ENCODE results near the gene FSTL3.
"Not testable (repeated sequence)": the region's sequence is repeated elsewhere in the genome, so short reads cannot be mapped to it uniquely, and the experiment has no call there.

FSTL3 gene

GRCh38 chr19:661427-662196 is 14.6 kb upstream of the FSTL3 start:
- peak; percentile 48 to 72 (median 64) for DNase-seq

DNA sequence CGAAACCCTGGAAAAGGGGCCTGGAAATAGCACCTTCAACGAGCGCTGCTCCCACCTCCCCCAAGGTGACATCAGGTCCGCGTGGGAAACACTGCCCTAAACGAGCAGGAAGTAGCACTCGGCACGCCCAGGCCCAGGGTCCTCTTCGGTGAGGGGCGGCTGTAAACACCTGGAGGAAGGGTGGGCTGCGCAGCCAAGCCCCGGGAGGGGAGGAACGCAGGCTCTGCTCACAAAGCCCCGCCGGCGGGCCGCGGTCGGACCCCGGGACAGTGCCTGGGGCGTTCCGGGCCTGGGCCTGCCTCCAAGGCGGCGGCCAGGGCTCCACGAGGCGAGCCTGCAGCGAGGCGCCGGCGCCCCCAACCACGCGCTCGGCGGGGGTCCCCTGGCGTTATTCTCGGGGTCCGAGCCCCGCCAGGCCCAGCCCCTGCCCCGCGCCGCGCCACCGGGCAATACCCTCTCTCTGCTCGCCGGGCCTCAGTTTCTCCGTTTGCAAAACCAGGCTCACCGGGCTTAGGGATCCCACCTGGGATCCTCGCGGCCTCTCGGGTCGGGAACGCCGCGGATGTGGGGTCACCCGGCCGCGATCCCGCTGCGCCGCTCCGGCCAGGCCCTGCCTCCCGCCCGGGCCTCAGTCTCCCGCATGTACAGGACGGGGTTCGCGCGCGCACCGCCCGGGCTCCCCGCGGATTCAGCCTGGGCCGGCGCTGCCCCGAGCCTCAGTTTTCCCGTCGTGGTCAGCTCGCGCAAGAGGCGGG is 13.8 kb upstream of the FSTL3 start:
- DNase-seq = peak; percentile 66 to 84 (median 75)

DNA sequence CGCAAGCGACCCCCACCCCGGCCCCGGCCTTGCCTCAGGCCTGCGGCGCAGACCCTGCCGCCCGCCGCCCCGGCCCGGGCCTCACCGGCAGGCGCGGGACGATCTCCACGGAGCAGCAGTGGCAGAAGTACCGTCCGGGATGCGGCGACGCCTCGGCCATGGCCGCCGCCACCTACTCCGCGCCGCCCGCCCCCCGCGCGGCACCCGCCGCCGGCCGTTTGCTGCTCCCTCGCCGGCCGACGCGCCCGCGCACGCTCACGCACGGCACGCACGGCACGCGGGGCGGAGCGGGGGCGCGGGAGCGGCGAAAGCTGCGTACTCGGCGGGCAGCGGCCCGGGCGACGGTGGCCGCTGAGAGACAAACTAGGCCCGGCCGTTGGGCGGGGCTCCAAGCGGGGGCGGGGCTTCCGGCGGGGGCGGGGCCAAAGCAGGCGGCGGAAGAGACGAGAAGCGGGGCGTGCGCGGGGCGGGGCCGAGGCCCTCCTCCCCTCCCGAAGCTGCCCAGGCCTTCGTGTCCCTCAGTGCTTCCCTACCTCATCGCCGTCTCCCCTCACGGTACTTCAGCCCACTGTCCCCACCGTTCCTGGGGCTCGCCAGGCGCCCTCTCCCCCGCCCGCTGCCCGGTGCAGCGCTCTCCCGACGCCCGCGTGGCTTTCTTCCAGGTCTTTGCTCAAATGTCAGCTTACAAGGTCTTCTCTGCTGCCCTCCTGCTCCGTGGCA is 13.1 kb upstream of the FSTL3 start, which contains the start of gene RNF126:
Gene RNF126, minus strand, starts transcription at position 253 of the 720 bp plus-strand sequence. Its CDS starts 93 bp downstream, at position 160.
- DNase-seq = peak; percentile 97 to 100 (median 98)

DNA sequence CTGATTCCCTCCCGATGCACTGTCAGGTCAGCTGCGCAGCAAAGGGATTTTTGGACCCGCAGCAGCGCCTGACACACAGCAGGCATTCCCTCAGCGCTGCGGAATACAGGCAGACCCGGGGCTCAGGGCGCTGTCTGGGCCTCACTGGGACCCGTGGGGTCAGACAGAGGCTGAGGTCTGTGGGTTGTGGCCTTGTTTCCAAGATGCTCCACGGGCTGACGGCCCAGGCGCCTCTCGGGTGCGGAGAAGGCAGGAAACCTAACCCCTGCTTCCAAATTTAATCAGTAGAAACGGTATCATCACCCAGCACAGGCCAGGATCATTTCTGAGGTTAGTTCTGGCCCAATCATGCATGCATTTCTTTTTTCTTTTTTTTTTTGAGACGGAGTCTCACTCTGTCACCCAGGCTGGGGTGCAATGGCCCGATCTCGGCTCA is 12.5 kb upstream of the FSTL3 start:
- no peak for DNase-seq

DNA sequence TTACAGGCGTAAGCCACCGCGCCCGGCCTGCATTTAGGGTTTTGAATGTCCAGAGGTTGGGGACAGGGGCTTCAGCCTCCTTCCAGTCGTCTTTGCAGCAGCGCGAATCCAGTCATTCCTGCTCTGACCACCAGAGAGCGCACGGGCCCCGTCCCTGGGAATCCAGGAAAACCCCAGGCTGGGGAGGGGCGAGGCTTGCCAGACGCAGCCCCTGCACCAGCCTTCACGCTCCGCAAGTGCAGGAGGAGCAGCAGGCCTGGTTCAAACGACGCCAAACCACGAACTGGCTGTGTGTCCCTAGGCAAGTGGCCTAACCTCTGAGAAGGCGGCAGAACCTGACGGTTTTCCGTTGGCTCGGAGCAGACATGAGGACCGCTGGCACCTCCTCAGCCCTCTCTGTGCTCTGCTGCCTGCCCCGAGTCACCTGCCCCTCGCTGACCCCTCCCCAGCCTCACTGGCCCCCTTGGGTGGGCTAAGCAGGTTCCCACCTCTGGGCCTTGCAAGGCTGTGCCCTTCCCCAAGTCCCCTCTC is 11.2 kb upstream of the FSTL3 start:
- DNase-seq = peak; percentile 80 to 91 (median 88)

DNA sequence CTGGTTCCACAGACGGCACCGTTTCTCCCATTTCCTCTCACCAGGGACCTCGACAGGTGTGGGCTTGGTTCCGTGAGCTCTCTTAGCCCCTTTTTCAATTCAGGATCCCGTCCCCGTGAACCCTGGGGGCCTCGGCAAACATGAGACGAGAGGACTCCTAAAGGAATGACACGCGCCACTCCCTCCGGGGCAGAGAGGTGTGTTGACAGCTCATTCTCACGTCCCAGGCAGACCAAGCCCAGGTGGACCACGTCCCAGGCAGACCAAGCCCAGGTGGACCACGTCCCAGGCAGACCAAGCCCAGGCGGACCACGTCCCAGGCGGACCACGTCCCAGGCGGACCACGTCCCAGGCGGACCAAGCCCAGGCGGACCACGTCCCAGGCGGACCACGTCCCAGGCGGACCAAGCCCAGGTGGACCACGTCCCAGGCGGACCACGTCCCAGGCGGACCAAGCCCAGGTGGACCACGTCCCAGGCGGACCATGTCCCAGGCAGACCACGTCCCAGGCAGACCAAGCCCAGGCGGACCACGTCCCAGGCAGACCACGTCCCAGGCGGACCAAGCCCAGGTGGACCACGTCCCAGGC is 9.1 kb upstream of the FSTL3 start:
- DNase-seq = not testable (repeated sequence)

- DNase-seq = not testable (repeated sequence)
Measured at GRCh38 chr19:668675-669434, 7.3 kb upstream of the FSTL3 start.

GRCh38 chr19:670609-671075 is 5.5 kb upstream of the FSTL3 start:
- DNase-seq = no peak

DNA sequence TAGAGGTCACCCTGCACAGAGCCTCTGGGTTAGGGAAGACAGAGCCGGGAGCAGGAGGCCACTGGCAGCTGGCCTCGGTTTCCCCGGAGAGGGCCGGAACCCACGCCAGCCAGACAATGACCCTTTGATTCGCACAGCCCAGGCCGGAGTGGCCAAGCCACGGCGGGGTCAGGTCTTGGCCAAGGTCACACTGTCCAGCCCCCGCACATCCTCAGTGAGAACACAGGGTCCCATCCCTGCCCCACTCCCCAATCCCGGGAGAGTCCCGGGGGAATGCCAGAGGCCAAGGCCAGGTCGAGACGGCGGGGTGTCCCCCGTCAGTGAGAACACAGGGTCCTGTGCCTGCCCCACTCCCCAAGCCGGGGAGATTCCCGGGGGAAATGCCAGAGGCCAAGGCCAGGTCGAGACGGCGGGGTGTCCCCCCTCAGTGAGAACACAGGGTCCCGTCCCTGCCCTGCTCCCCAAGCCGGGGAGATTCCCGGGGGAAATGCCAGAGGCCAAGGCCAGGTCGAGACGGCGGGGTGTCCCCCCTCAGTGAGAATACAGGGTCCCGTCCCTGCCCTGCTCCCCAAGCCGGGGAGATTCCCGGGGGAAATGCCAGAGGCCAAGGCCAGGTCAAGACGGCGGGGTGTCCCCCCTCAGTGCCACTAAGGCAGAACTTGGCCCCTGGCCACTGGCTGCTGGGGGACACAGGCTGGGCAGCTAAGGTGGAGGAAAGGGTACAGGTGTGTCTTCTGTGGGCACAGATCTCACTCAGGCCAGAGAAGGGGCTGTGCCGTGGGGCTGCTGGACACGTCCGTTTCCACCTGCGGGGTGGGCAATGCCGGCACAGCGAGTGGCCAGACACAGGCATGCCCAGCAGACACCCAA is 1.7 kb upstream of the FSTL3 start:
- no peak for DNase-seq

DNA sequence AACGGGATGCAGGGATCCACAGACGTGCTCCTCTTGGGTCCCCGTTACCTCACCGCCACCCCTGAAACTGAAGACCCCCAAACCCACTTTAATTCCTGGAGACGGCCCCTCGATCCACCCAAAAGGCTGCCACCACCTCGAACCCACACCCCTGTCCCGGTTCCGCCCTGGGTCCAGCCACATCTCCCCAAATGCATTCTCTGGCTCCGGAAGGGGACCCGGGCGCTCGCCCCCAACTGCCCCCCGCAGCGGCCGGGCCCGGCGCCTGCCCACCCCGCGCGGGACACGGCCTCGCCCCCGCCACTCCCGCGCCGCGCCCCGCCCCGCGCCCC is 219 bp upstream of the FSTL3 start:
- no peak for DNase-seq

DNA sequence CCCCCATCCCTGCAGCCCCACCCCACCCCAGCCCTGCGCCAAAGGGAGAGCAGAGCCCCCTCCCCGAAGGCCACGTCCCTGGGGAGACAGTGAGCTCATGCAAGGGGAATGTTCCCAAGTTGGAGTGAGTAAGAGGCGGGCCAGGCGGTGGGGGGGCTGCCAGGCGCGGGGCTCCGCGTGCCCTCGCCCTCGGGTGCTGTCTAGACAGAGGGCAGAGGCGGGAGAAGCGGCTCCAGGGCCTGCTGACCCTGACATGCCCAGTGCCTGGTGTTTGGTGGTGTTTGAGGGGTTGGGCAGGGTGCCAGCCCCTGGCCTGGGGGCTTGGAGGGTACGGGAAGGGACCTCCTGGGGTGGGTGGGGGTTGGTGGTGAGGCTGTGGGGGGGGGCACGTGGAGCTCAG is 1.0 kb downstream of the FSTL3 start:
- DNase-seq = no peak

- no peak for DNase-seq
Measured at GRCh38 chr19:677601-678436, 1.6 kb downstream of the FSTL3 start.

DNA sequence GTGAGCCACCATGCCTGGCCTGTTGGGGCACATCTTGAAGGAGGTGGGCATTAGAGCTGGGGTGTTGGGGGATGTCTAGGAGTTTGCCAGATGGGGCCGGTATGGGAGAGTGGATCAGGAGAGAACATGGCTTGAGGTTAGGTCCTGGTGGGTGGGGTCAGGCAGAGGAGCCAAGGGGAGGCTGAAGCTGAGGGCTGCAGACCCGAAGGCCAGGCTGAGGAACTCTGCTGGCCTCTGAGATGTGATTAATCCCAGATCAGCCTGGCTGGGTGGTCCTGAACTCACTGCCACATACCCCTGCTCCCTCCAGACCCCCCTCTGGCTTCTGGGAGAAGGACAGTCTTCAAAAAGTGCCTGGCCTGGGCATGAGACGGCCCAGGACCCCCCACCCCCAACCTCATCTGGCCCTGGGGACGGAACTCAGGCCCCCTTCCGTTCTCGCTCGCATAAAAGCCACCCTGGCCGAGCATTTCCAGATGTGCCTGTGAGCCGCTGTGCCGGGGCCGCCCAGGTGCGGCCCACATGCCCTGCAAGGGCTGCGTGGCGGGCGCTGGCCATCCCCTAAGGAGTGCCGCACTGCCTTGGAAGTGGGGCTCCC is 2.7 kb downstream of the FSTL3 start:
- no peak for DNase-seq

GRCh38 chr19:679418-680286 is 3.5 kb downstream of the FSTL3 start:
- DNase-seq = peak; percentile 74 to 86 (median 80)

- DNase-seq = peak; percentile 98 to 100 (median 99)
Measured at GRCh38 chr19:680287-681028, 4.3 kb downstream of the FSTL3 start.

GRCh38 chr19:681029-682019 is 5.1 kb downstream of the FSTL3 start:
- DNase-seq = peak; percentile 96 to 99 (median 96)

Measured in suppressor macrophage (primary cell).